HepG2 (cell line): ENCODE data around the gene ARHGEF4. TPM values are rescaled to one million over a fixed set of nuclear protein-coding genes. Genes with fewer than 3 reads are reported as not detected.

ENCODE experiments used
- FOXA1 ChIP-seq, 2 experiments: fragments of 450-650 bp in 1 of 2; sonication (generic) in 1 of 2; formaldehyde crosslinking in 1 of 2; IDR thresholded peaks; 2 replicates each; pipeline versions ENCODE4 v1.4.0 to v1.6.1; 2016 to 2020; ENCODE audit warnings: missing genetic modification reagents in 1 of 2
- GABPB1 ChIP-seq: IDR thresholded peaks from 2 replicates; pipeline ENCODE4 v1.6.1; 2016; ENCODE audit warnings: mild to moderate bottlenecking, missing genetic modification reagents, moderate library complexity, missing compliant biosample characterization
- HNRNPK ChIP-seq: fragments of 200-400 bp; formaldehyde crosslinking; IDR thresholded peaks from 2 replicates; pipeline ENCODE4 v1.6.1; 2018; ENCODE audit warnings: low read length, low read depth, moderate library complexity, mild to moderate bottlenecking; ENCODE audit not compliant: poor library complexity, severe bottlenecking
- IRF9 ChIP-seq: sonication (generic); formaldehyde crosslinking; IDR thresholded peaks from 2 replicates; pipeline ENCODE4 v1.8.0; 2022; ENCODE audit warnings: missing genetic modification reagents, mild to moderate bottlenecking, borderline replicate concordance
- KAT2B ChIP-seq: fragments of 150-350 bp; IDR thresholded peaks from 2 replicates; pipeline ENCODE4 v1.6.1; 2014; ENCODE audit warnings: low read depth, low read length, borderline replicate concordance
- LCORL ChIP-seq, 2 experiments: fragments of 450-650 bp in 1 of 2; sonication (generic) in 1 of 2; formaldehyde crosslinking in 1 of 2; IDR thresholded peaks; 2 replicates each; pipeline versions ENCODE4 v1.5.0 to v1.6.1; 2017 to 2020; ENCODE audit warnings: antibody characterized with exemption in 1 of 2, missing genetic modification reagents in 1 of 2
- MAFK ChIP-seq, 2 experiments: IDR thresholded peaks in 1 of 2; conservative IDR thresholded peaks in 1 of 2; 2 replicates each; pipeline ENCODE4 v1.6.1; 2011; ENCODE audit warnings: improper control_type of control experiment in 2 of 2, low read length in 2 of 2
- MIER3 ChIP-seq: IDR thresholded peaks from 2 replicates; pipeline ENCODE4 v1.6.1; 2016; ENCODE audit warnings: missing compliant biosample characterization, borderline replicate concordance
- RARA ChIP-seq: IDR thresholded peaks from 2 replicates; pipeline ENCODE4 v1.6.1; 2016; ENCODE audit warnings: missing genetic modification reagents, missing compliant biosample characterization
- RFXAP ChIP-seq: sonication (generic); formaldehyde crosslinking; IDR thresholded peaks from 2 replicates; pipeline ENCODE4 v1.4.0; 2020; ENCODE audit warnings: missing genetic modification reagents, borderline replicate concordance
- SP140L ChIP-seq: sonication (generic); formaldehyde crosslinking; IDR thresholded peaks from 2 replicates; pipeline ENCODE4 v1.4.0; 2020; ENCODE audit warnings: missing genetic modification reagents, borderline replicate concordance
- SP2 ChIP-seq: sonication (generic); formaldehyde crosslinking; IDR thresholded peaks from 2 replicates; pipeline ENCODE4 v1.5.1; 2020; ENCODE audit warnings: mild to moderate bottlenecking, missing genetic modification reagents
- SRSF9 ChIP-seq: fragments of 200-400 bp; formaldehyde crosslinking; IDR thresholded peaks from 2 replicates; pipeline ENCODE4 v1.6.1; 2018; ENCODE audit warnings: borderline replicate concordance, mild to moderate bottlenecking, low read depth, low read length; ENCODE audit not compliant: insufficient read depth, poor library complexity, severe bottlenecking
- STAG1 ChIP-seq: sonication (generic); formaldehyde crosslinking; IDR thresholded peaks from 2 replicates; pipeline ENCODE4 v1.4.0; 2020; ENCODE audit warnings: missing genetic modification reagents
- TCF12 ChIP-seq, 2 experiments: fragments of 450-650 bp in 1 of 2; sonication (generic) in 1 of 2; formaldehyde crosslinking in 1 of 2; IDR thresholded peaks; 2 replicates each; pipeline versions ENCODE4 v1.6.1 to v1.8.0; 2017 to 2022; ENCODE audit warnings: antibody characterized with exemption in 1 of 2, mild to moderate bottlenecking in 1 of 2, missing genetic modification reagents in 1 of 2, moderate library complexity in 1 of 2
- TMF1 ChIP-seq: sonication (generic); formaldehyde crosslinking; IDR thresholded peaks from 2 replicates; pipeline ENCODE4 v1.8.1; 2022; ENCODE audit warnings: low read depth, missing genetic modification reagents
- ZMYM2 ChIP-seq: sonication (generic); formaldehyde crosslinking; IDR thresholded peaks from 2 replicates; pipeline ENCODE4 v1.8.0; 2022; ENCODE audit warnings: mild to moderate bottlenecking, missing genetic modification reagents
- ZNF33A ChIP-seq: sonication (generic); formaldehyde crosslinking; IDR thresholded peaks from 2 replicates; pipeline ENCODE4 v1.5.1; 2020; ENCODE audit warnings: missing genetic modification reagents, mild to moderate bottlenecking, moderate library complexity, borderline replicate concordance
- ZNF34 ChIP-seq: sonication (generic); formaldehyde crosslinking; IDR thresholded peaks from 2 replicates; pipeline ENCODE4 v1.4.0; 2020; ENCODE audit warnings: mild to moderate bottlenecking, missing genetic modification reagents, borderline replicate concordance
- ZNF547 ChIP-seq: sonication (generic); formaldehyde crosslinking; IDR thresholded peaks from 2 replicates; pipeline ENCODE4 v1.5.1; 2020; ENCODE audit warnings: mild to moderate bottlenecking, missing genetic modification reagents
- ZNF614 ChIP-seq: IDR thresholded peaks from 2 replicates; pipeline ENCODE4 v1.6.1; 2018; ENCODE audit warnings: missing biosample characterization, missing genetic modification reagents, inconsistent platforms, borderline replicate concordance
- ZNF672 ChIP-seq: sonication (generic); formaldehyde crosslinking; IDR thresholded peaks from 2 replicates; pipeline ENCODE4 v1.8.1; 2022; ENCODE audit warnings: missing genetic modification reagents
- ZNF678 ChIP-seq: sonication (generic); formaldehyde crosslinking; IDR thresholded peaks from 2 replicates; pipeline ENCODE4 v1.4.0; 2020; ENCODE audit warnings: mild to moderate bottlenecking, missing genetic modification reagents
- ZNF891 ChIP-seq: sonication (generic); formaldehyde crosslinking; IDR thresholded peaks from 2 replicates; pipeline ENCODE4 v1.5.0; 2020; ENCODE audit warnings: mild to moderate bottlenecking, missing genetic modification reagents
- ZSCAN12 ChIP-seq: sonication (generic); formaldehyde crosslinking; IDR thresholded peaks from 2 replicates; pipeline ENCODE4 v1.9.0; 2021; ENCODE audit warnings: mild to moderate bottlenecking, missing genetic modification reagents
- polyA plus RNA-seq, 8 experiments: library from polyadenylated mRNA; depleted of rRNA in 3 of 8; stranded (reverse) in 7 of 8; unstranded in 1 of 8; fragments of >200 nt; fragmentation: Illumina TruSeq in 4 of 8; extraction: Trizol in 4 of 8; gene quantifications; 2 replicates each; pipeline versions ENCODE4 v1.2.1 to v1.2.3, GENCODE V29; 2011 to 2016; ENCODE audit warnings: low read depth in 4 of 8, missing spikeins in 1 of 8, mixed read lengths in 1 of 8; ENCODE audit not compliant: insufficient read depth in 1 of 8
- total RNA-seq, 5 experiments: library from RNA; depleted of rRNA; stranded (reverse); fragments of >200 nt; fragmentation: Illumina TruSeq; extraction: Trizol; gene quantifications; 2 replicates each; pipeline ENCODE4 v1.2.3, GENCODE V29; 2016; ENCODE audit warnings: low read depth in 1 of 5
- TF ChIP-seq, protein P1 (sequence below): sonication (generic); formaldehyde crosslinking; conservative IDR thresholded peaks from 2 replicates; pipeline ENCODE4 v1.4.0; 2020; ENCODE audit warnings: missing genetic modification reagents
- TF ChIP-seq, protein P2 (sequence below): sonication (generic); formaldehyde crosslinking; IDR thresholded peaks from 2 replicates; pipeline ENCODE4 v1.8.0; 2022; ENCODE audit warnings: missing genetic modification reagents, mild to moderate bottlenecking, inconsistent platforms, borderline replicate concordance

Gene ARHGEF4
- total and polyA plus RNA-seq, 2 of the 13 experiments (the other 11 are each of a cell fraction or from before 2014, with no cell fraction given): 0.11 to 0.13 TPM

DNA sequence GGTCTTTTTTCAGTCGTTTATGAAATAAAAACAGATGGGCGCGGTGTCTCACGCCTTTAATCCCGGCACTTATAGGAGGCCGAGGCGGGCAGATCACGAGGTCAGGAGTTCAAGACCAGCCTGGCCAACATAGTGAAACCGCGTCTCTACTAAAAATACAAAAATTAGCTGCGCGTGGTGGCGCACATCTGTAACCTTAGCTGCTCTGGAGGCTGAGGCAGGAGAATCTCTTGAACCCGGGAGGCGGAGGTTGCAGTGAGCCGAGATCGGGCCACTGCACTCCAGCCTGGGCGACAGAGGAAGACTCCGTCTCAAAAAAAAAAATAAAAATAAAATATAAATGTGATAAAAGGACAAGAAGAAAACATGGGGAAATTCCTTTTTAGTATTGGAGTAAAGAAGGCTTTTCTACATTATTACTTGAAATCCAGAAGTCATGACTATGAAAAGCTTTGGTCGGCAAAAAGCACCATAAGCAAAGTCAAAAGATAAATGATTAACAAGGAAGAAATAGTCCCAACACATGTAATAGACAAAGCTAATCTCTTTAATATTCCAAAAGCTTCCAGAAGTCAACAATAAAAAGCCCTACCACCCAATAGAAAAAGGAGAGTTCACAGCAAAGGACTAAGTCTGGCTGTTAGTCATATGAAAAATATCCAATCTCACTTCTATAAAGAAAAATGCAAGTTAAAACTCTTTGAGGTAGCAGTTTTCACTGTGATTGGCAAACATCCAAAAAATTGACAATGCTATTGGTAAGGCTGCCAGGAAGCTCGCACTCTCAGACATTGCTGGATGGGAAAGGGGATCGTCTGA, 258.0 kb downstream of the ARHGEF4 start (continued):
- TF ChIP-seq FOXA1 (IDR thresholded peaks at IDR 0.05): no peak
- TF ChIP-seq FOXA1 (CRISPR knock-in tag; IDR thresholded peaks at IDR 0.05): 0 out of 2 replicates have a peak, but pooled peaks have one; percentile 4
- TF ChIP-seq RFXAP (CRISPR knock-in tag): no peak
- TF ChIP-seq ZNF678 (CRISPR knock-in tag): no peak
- TF ChIP-seq MAFK (conservative IDR thresholded peaks at IDR 0.05 in 1 of 2, IDR thresholded peaks at IDR 0.05 in 1 of 2; ENCODE audit: low read length in 2 of 2): peak in 1 of 2 experiments; percentile 62; a peak in 3 of 4 replicates
- no peak for TF ChIP-seq GABPB1 (CRISPR knock-in tag)
- TF ChIP-seq KAT2B: no peak
- TF ChIP-seq ZNF672 (CRISPR knock-in tag): no peak
- TF ChIP-seq RARA (CRISPR knock-in tag): 0 out of 2 replicates have a peak, but pooled peaks have one; percentile 20
- no peak for TF ChIP-seq IRF9
- TF ChIP-seq ZNF614 (CRISPR knock-in tag): no peak
- TF ChIP-seq ZNF33A (CRISPR knock-in tag): no peak
- no peak for TF ChIP-seq SP140L (CRISPR knock-in tag)
- no peak for TF ChIP-seq STAG1 (CRISPR knock-in tag)
- TF ChIP-seq ZNF891 (CRISPR knock-in tag): no peak
- no peak for TF ChIP-seq MIER3 (CRISPR knock-in tag)
- TF ChIP-seq SP2 (CRISPR knock-in tag): no peak
- TF ChIP-seq ZNF34: no peak
- TF ChIP-seq, protein P1, sequence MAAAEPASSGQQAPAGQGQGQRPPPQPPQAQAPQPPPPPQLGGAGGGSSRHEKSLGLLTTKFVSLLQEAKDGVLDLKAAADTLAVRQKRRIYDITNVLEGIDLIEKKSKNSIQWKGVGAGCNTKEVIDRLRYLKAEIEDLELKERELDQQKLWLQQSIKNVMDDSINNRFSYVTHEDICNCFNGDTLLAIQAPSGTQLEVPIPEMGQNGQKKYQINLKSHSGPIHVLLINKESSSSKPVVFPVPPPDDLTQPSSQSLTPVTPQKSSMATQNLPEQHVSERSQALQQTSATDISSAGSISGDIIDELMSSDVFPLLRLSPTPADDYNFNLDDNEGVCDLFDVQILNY (CRISPR knock-in tag): no peak
- TF ChIP-seq ZSCAN12: no peak
- no peak for TF ChIP-seq ZNF547 (CRISPR knock-in tag)
- no peak for TF ChIP-seq TCF12 (IDR thresholded peaks at IDR 0.05)
- no peak for TF ChIP-seq TCF12 (CRISPR knock-in tag; IDR thresholded peaks at IDR 0.05)
- TF ChIP-seq HNRNPK: no peak
- TF ChIP-seq LCORL (IDR thresholded peaks at IDR 0.05): no peak
- TF ChIP-seq LCORL (CRISPR knock-in tag; IDR thresholded peaks at IDR 0.05): no peak
- TF ChIP-seq TMF1 (CRISPR knock-in tag): no peak
- no peak for TF ChIP-seq SRSF9
- TF ChIP-seq, protein P2, sequence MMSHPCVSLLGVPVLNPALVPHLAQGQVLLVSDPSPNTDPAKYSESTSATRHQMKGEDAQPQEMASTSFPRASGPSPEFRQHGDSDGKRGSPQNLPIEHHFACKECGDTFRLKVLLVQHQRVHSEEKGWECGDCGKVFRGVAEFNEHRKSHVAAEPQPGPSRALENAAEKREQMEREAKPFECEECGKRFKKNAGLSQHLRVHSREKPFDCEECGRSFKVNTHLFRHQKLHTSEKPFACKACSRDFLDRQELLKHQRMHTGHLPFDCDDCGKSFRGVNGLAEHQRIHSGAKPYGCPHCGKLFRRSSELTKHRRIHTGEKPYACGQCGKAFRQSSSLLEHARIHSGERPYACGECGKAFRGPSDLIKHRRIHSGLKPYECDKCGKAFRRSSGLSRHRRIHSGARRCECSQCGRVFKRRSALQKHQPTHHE (CRISPR knock-in tag): 0 out of 2 replicates have a peak, but pooled peaks have one; percentile 14
- TF ChIP-seq ZMYM2 (CRISPR knock-in tag): peak; percentile 50
